M059J (cell line): ENCODE measurements around the gene SERPINA9. TPM values are rescaled to one million over a fixed set of nuclear protein-coding genes. Genes with fewer than 3 reads are reported as not detected.
"Not testable (repeated sequence)": the region's sequence is repeated elsewhere in the genome, so short reads cannot be mapped to it uniquely, and the experiment has no call there.

Experiments
- DNase-seq: peaks from one replicate; pipeline ENCODE4 v3.0.0-alpha.2; 2012; ENCODE audit warnings: low read depth
- total RNA-seq: library from RNA; depleted of rRNA; stranded (reverse); fragments of >200 nt; shearing (Covaris generic); gene quantifications from 2 replicates; pipeline ENCODE4 v1.2.3, GENCODE V29; 2014; rRNA removed

Gene SERPINA9
- total RNA-seq, 1 experiment from 2014 or later = not detected

DNA sequence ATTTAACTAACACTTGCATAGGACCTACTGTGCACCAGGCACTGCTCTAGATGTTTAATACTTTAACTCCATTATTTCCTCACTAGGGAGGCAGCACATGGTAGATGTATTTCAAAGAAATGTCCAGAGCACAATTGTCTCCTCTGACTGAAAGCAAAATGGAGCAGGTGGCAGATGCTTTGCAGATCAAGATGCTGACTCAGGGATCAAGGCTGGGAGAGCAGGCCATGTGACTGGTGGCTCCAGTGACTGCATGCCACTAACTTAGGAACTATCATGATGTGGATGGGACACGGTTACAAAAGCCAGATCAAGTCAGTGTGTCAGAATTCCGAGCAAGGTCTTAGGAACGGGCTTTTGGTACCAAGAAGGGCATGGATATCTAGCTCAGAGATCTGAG lies 51.6 kb downstream of the SERPINA9 start:
- no peak for DNase-seq

DNA sequence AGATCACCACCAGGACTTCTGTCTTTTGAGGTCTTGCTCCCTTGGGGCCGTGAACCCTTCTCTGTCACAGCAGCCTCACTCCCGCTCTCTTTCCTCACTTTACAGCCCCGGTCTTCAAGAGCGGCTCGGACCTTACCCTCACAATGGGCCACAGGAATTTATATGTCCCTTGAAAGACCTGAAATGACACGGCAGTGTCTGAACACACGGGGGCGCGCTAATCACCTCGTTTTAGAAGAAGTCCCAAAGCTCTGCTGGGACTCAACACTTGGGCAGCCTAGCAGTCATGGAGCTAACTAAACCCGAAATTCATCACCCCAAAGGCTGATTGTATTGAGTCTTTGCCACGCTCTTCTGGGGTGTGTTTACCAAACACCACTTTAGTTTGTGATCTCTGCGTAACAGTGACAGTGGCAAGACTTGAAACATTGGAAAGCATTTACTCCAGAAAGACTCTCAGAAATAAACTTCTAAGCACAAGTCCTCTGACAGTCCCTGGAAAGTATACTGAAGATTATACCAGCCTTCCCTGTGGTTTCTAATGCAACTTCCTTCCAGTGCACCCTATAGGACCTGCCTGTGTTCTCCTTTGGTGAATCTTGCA lies 52.4 kb downstream of the SERPINA9 start:
- DNase-seq = peak; percentile 52

DNA sequence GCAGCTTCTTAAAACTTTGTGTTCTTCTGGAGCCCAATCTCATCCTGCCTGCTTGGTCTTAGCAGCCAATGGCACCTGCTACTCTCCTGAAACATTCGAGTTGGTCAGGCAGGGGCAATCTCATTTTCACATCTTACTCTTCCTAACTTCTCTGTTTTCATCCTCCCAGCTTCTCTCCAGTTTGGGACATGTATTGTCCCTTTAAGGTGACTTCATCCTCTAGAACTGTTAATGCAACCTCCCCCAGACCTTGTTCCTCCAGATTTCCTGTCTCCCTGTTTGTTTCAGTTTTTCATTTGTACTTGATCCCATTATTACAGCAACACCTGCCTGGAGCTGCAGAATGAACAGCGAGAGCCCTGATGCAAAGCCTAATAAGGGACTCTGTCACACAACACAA lies 54.7 kb downstream of the SERPINA9 start:
- no peak for DNase-seq

DNA sequence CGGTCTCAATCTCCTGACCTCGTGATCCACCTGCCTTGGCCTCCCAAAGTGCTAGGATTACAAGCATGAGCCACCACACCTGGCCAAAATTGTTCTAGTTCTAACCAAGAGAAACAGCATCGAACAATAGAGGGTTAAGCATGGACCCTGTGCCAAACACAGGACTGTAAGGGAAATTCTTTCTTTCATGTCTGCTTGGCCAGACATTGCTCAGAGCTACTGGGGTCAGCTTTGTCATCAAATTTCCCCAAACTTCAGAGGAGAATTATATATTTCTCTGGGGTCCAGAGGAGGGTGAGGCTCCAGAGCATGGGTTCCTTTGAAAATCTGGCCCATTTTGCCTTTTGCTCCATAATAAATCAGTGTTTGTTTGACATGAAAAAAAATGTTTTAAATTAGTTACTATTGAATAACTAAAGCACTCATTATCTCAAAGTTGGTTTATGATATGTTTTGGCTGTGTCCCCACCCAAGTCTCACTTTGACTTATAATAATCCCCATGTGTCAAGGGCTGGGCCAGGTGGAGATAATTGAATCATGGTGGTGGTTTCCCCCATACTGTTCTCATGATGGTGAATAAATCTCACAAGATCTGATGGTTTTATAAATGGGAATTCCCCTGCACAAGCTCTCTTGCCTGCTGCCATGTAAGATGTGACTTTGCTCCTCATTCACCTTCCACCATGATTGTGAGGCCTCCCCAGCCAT lies 58.3 kb downstream of the SERPINA9 start:
- DNase-seq = not testable (repeated sequence)

Other genes starting within 250 kb of the SERPINA9 start
- gene SERPINA10, start 182.9 kb downstream of the SERPINA9 start, total RNA-seq = not detected in 2 replicates
- 0.05 TPM in 1 of 2 replicates, not detected in the other for gene SERPINA6, start 152.9 kb downstream of the SERPINA9 start, total RNA-seq
- not detected in 2 replicates for gene SERPINA2, start 109.5 kb downstream of the SERPINA9 start, total RNA-seq
- 5.6 and 8.3 TPM in 2 replicates for gene SERPINA1, start 87.6 kb downstream of the SERPINA9 start, total RNA-seq
- gene SERPINA11, start 23.4 kb downstream of the SERPINA9 start, total RNA-seq = not detected in 2 replicates
- not detected in 2 replicates for gene SERPINA12, start 33.3 kb upstream of the SERPINA9 start, total RNA-seq
- not detected in 2 replicates for gene SERPINA4, start 85.2 kb upstream of the SERPINA9 start, total RNA-seq
- 0.05 TPM in 1 of 2 replicates, not detected in the other for gene SERPINA5, start 105.2 kb upstream of the SERPINA9 start, total RNA-seq
- 0.07 and 0.15 TPM in 2 replicates for gene SERPINA3, start 136.2 kb upstream of the SERPINA9 start, total RNA-seq